Stomach (tissue), 9 donors: ENCODE results near the gene MYO5C. TPM values are rescaled to one million over a fixed set of nuclear protein-coding genes. Genes with fewer than 3 reads are reported as not detected.

Experiments
- DNase-seq, 2 donors: peaks; one replicate each; pipeline versions ENCODE4 v3.0.0 to v3.0.0-alpha.2; 2013 to 2019
- H3K27ac ChIP-seq, 5 donors: fragments of 200-600 bp in 4 of 5; sonication (generic) in 4 of 5; one replicate each; pipeline ENCODE4 v1.5.1; 2013 to 2019; ENCODE audit warnings: mild to moderate bottlenecking in 1 of 5, moderate library complexity in 1 of 5
- H3K27me3 ChIP-seq, 3 donors: fragments of 200-600 bp; sonication (generic); one replicate each; pipeline ENCODE4 v1.5.1; 2017 to 2019; ENCODE audit warnings: mixed run types in 1 of 3
- H3K36me3 ChIP-seq, 4 donors: fragments of 200-600 bp; sonication (generic); 1 replicate in 3 of 4; 2 replicates in 1 of 4; pipeline ENCODE4 v1.5.1; 2016 to 2019
- H3K4me1 ChIP-seq, 4 donors: fragments of 200-600 bp; sonication (generic); one replicate each; pipeline ENCODE4 v1.5.1; 2016 to 2019
- H3K4me3 ChIP-seq, 4 donors: fragments of 200-600 bp; sonication (generic) in 3 of 4; one replicate each; pipeline ENCODE4 v1.5.1; 2016 to 2019; ENCODE audit warnings: mild to moderate bottlenecking in 1 of 4
- H3K9me3 ChIP-seq, 4 donors: fragments of 200-600 bp; sonication (generic); one replicate each; pipeline ENCODE4 v1.5.1; 2016 to 2019
- EP300 ChIP-seq: sonication (generic); formaldehyde crosslinking; IDR thresholded peaks from one replicate; pipeline ENCODE4 v1.6.1; 2017; ENCODE audit warnings: antibody characterized with exemption
- POLR2A ChIP-seq, 4 donors: fragments of 450-650 bp; IDR thresholded peaks; one replicate each; pipeline ENCODE4 v1.6.1; 2016; ENCODE audit warnings: antibody characterized with exemption in 4 of 4, control low read depth in 2 of 4, mild to moderate bottlenecking in 1 of 4, moderate library complexity in 1 of 4
- POLR2AphosphoS5 ChIP-seq, 3 donors: sonication (generic); formaldehyde crosslinking; IDR thresholded peaks; one replicate each; pipeline ENCODE4 v1.6.1; 2016; ENCODE audit warnings: antibody characterized with exemption in 3 of 3
- WGBS, 5 donors: extraction: QIAGEN DNeasy Blood & Tissue Kit in 3 of 5; methylation state at CpG; one replicate each; pipeline versions ENCODE4 v1.1.5 to v1.1.7; 2013 to 2018; 5-methylcytosine and 5-hydroxymethylcytosine counted together
- intact Hi-C: fragments of 100-400 bp; cut with DNase I; formaldehyde crosslinking; loops from one replicate; pipeline ENCODE4 v1.15.1; 2023; ENCODE audit warnings: low total_unique reads
- polyA plus RNA-seq, 3 donors: library from polyadenylated mRNA; stranded (reverse); fragments of 200-250 nt; gene quantifications; one replicate each; pipeline ENCODE4 v1.2.3, GENCODE V29; 2013
- small RNA-seq, 4 donors: library from RNA; depleted of rRNA; stranded (forward); fragments of <200 nt; gene quantifications; one replicate each; pipeline ENCODE3, GENCODE V24; 2016
- total RNA-seq, 5 donors: library from RNA; depleted of rRNA; stranded (reverse); fragments of >200 nt; gene quantifications; one replicate each; pipeline versions ENCODE4 v1.1.0 to v1.2.3, GENCODE V29; 2014 to 2016
- TF ChIP-seq, protein P1 (sequence below), 7 experiments: fragments of 450-650 bp in 4 of 7; fragments of 200-600 bp in 3 of 7; sonication (generic) in 3 of 7; IDR thresholded peaks; one replicate each; pipeline ENCODE4 v1.5.1; 2016 to 2019; ENCODE audit warnings: antibody characterized with exemption in 7 of 7, control low read depth in 2 of 7, mild to moderate bottlenecking in 1 of 7
- donor health status: healthy with polysubstance abuse.
- donor health status: Bipolar disorder and iron deficiency.
- donor health status: healthy.

The MYO5C gene
- total and polyA plus RNA-seq, 8 donors: 4.3 to 148 (median 25.6) TPM

DNA sequence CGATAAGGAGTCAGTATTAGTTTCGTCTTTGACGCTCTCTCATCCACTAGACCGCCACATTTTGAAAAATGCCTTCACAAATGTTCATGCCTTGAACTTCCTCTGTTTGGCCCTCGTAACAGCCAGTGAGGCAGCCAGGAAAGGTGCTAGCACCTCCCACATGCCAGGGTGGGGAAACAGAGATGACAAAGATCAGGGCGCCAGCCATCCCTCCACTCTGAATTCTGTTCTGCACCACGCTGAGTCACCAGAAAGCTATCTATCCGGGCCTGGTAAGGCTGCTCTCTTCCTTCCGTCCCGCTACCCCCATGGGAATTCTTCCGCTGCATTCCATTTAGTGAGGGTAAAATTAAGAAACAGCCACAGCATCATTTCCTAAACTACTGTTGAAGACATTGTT is 151.7 kb downstream of the MYO5C start:
- H3K9me3 ChIP-seq: no peaks in the 10 kb centered on the region
- WGBS, 5 donors: 82 to 90% (median 86%) methylated on average over 11 of the region's 11 CpGs
- intact Hi-C loops: no loop called here
- H3K4me3 ChIP-seq: no peak overlapping the region
- H3K36me3 ChIP-seq: peaks cover 4 to 64% (median 57%) of the 10 kb centered on the region in 4 donors
- TF ChIP-seq POLR2A (IDR thresholded peaks at IDR 0.05) (no peak), EP300 (no peak), POLR2AphosphoS5 (IDR thresholded peaks at IDR 0.05) (no peak)
- TF ChIP-seq, protein P1, sequence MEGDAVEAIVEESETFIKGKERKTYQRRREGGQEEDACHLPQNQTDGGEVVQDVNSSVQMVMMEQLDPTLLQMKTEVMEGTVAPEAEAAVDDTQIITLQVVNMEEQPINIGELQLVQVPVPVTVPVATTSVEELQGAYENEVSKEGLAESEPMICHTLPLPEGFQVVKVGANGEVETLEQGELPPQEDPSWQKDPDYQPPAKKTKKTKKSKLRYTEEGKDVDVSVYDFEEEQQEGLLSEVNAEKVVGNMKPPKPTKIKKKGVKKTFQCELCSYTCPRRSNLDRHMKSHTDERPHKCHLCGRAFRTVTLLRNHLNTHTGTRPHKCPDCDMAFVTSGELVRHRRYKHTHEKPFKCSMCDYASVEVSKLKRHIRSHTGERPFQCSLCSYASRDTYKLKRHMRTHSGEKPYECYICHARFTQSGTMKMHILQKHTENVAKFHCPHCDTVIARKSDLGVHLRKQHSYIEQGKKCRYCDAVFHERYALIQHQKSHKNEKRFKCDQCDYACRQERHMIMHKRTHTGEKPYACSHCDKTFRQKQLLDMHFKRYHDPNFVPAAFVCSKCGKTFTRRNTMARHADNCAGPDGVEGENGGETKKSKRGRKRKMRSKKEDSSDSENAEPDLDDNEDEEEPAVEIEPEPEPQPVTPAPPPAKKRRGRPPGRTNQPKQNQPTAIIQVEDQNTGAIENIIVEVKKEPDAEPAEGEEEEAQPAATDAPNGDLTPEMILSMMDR (IDR thresholded peaks at IDR 0.05): no peak
- no peaks in the 10 kb centered on the region for H3K27me3 ChIP-seq
- DNase-seq: no peak
- H3K27ac ChIP-seq: no peak overlapping the region
- H3K4me1 ChIP-seq: no peaks in the 10 kb centered on the region

Small RNAs within 50 kb of the gene (small RNA-seq; reads per million reads assigned to genes)
- gene MIR1266 (1.7 to 12.6 (median 5.5) reads per million in 4 donors), gene RF00019 (0 reads per million in 4 donors)

Other genes with a start within 250 kb of the MYO5C start
- 1 to 10 TPM in 1 of 5 donors, under 1 TPM in 1, not detected in 3; 0.92 to 3.2 TPM for gene BCL2L10, start 183.0 kb downstream of the MYO5C start, total RNA-seq
- gene BCL2L10, start 183.0 kb downstream of the MYO5C start, polyA plus RNA-seq: 1 to 10 TPM in 2 of 3 donors, under 1 TPM in 1; 0.75 to 3.4 (median 1.4) TPM
- gene GNB5, start 104.4 kb downstream of the MYO5C start, total RNA-seq: 100 to 1,000 TPM in 1 of 5 donors, 10 to 100 TPM in 2, 1 to 10 TPM in 2; 6.4 to 291 (median 14.0) TPM
- gene GNB5, start 104.4 kb downstream of the MYO5C start, polyA plus RNA-seq: 10 to 100 TPM in 2 of 3 donors, 1 to 10 TPM in 1; 8.1 to 13.6 (median 11.8) TPM
- gene MYO5A, start 233.1 kb upstream of the MYO5C start, total RNA-seq: 10 to 100 TPM in 4 of 5 donors, 1 to 10 TPM in 1; 1.2 to 26.2 (median 20.6) TPM
- 10 to 100 TPM in 1 of 3 donors, 1 to 10 TPM in 2; 2.1 to 10.1 (median 6.4) TPM for gene MYO5A, start 233.1 kb upstream of the MYO5C start, polyA plus RNA-seq